ENCODE measurements around the gene JUNB. TPM values are rescaled to one million over a fixed set of nuclear protein-coding genes. Genes with fewer than 3 reads are reported as not detected.

The JUNB gene
- total and polyA plus RNA-seq, 2 of the 4 experiments (the other 2 are of a cell fraction) = 20.8 to 109 TPM

DNA sequence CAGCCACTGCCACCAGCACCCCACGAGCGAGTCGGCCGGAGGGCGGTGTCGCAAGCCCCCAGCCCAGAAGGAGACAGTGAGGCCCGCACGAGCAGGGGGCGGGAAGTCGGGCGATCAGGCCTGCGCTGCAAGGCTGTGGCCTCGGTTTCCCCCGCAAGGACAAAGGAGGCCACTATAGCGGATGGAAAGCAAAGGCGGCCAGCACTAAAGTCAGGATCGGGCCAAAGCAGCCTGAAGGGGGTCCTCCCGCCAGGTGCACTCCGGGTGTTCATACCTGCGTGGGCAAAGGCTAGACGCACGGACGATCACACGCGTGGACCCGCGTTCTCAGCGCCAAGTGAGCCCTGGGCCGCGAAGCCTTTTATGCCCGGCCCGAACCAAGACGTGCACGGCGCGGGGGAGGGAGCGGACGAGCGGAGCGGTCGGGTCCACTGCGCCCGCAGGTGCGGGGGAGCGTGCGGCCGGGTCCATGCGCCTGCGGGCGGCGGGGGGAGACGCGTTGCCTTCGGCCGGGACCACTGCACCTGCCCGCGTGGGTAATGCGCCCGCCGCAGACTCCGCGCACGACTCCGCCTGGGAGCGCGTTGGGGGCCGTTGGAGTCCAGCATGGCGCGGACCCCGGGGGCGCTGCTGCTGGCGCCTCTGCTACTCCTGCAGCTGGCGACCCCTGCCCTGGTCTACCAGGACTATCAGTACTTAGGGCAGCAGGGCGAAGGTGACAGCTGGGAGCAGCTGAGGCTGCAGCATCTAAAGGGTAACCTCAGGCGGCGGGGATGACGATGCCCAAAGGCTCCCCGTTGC is 10.4 kb downstream of the JUNB start, which contains the start of the genes PRDX2 and THSD8:
TSS of gene PRDX2 (minus strand) at position 335 of the 801 bp plus-strand sequence. CDS start 539 bp downstream, outside the sequence.
TSS of gene THSD8 (plus strand) at position 604 of the 801 bp plus-strand sequence. CDS start at position 607, 3 bp downstream.
- POLR2A ChIA-PET (ENCODE audit: unreplicated experiment) = interaction anchor here (0.8 to 0.9 kb wide), 2 partner anchors 10 kb away, joined by 3 read pairs; partner anchors contain the start of gene JUNB
- ATAC-seq (ENCODE audit: low read depth) (peak; percentile 84), DNase-seq (peak; percentile 65)
- Histone ChIP-seq H4K20me1 (ENCODE audit: insufficient read depth, low read length) (no peaks in the 10 kb centered on the region), H2AK5ac (ENCODE audit: low read depth, low read length) (peak within 1 kb of the TSS; percentile 76), H3K4ac (ENCODE audit: low read depth, low read length) (peak within 1 kb of the TSS; percentile 57), H3K27me3 (ENCODE audit: control insufficient read depth, insufficient read depth, low read length) (no peaks in the 10 kb centered on the region), H3K9ac (ENCODE audit: low read depth, low read length) (peak within 1 kb of the TSS; percentile 95), H4K5ac (ENCODE audit: low read depth, low read length) (peak within 1 kb of the TSS; percentile 50; the same call in 1 of the 2 replicates), H4K91ac (ENCODE audit: insufficient read depth, low read depth, low read length) (peak within 1 kb of the TSS; percentile 35; the same call in 1 of the 2 replicates), H2BK15ac (ENCODE audit: low read depth, low read length) (no peak within 1 kb of the TSS), H2AFZ (replicated peaks; ENCODE audit: low read length, poor library complexity) (peak within 1 kb of the TSS; percentile 98), H3K14ac (replicated peaks; ENCODE audit: low read depth, low read length) (peak within 1 kb of the TSS; percentile 92), H3K27ac (ENCODE audit: insufficient read depth, low read length) (peak within 1 kb of the TSS; percentile 78), H3K18ac (ENCODE audit: low read depth, low read length) (peak within 1 kb of the TSS; percentile 45), H3K4me1 (ENCODE audit: control insufficient read depth, insufficient read depth, low read length) (peaks cover 6% of the 10 kb centered on the region), H3K9me1 (ENCODE audit: insufficient read depth, low read length) (peaks cover 5% of the 10 kb centered on the region; the same call in 1 of the 2 replicates), H4K8ac (ENCODE audit: low read depth in 2 of 2, low read length in 2 of 2) (peak within 1 kb of the TSS; percentile 82 to 92), H3K9me3 (ENCODE audit: control insufficient read depth, insufficient read depth, low read length) (no peaks in the 10 kb centered on the region), H2BK20ac (ENCODE audit: low read depth, low read length) (no peak within 1 kb of the TSS), H3K4me3 (ENCODE audit: insufficient read depth, low read depth, low read length) (peak within 1 kb of the TSS; percentile 90), H2BK120ac (ENCODE audit: low read depth, low read length) (no peak within 1 kb of the TSS), H2BK5ac (ENCODE audit: low read depth, low read length, poor library complexity, severe bottlenecking) (peak within 1 kb of the TSS; percentile 44), H2AK9ac (replicated peaks; ENCODE audit: low read depth, low read length, poor library complexity) (peak within 1 kb of the TSS; percentile 88), H3K4me2 (ENCODE audit: low read depth, low read length) (peak within 1 kb of the TSS; percentile 92), H3K36me3 (ENCODE audit: control insufficient read depth, insufficient read depth, low read length) (peaks cover 9% of the 10 kb centered on the region), H3K23ac (ENCODE audit: low read depth, low read length) (peak within 1 kb of the TSS; percentile 94), H3K56ac (ENCODE audit: extremely low read depth, insufficient read depth, low read length) (no peak within 1 kb of the TSS; the same call in 1 of the 2 replicates), H3K79me1 (ENCODE audit: low read depth in 1 of 2, low read length in 2 of 2) (peaks cover 4 to 24% of the 10 kb centered on the region in 2 experiments; a peak in 3 of 4 replicates)
- intact Hi-C loops (cut with micrococcal nuclease) = no loop called here
- WGBS, 2 experiments (ENCODE audit: extremely low coverage in 2 of 2, insufficient read length in 1 of 2) = 0% methylated on average over 49 of the region's 78 CpGs; no CpG with 5 or more reads in 1 of the 2 experiments
- dilution Hi-C loops (cut with HindIII; ENCODE audit: low sequenced_read_pairs, unreplicated experiment) = no loop called here
- TF ChIP-seq RAD21 (IDR thresholded peaks at IDR 0.05; ENCODE audit: low read length) (no peak), RCOR1 (IDR thresholded peaks at IDR 0.05; ENCODE audit: insufficient replicate concordance, low read length) (no peak), POLR2A (IDR thresholded peaks at IDR 0.05; ENCODE audit: low read depth, low read length) (peak; percentile 92), FOS (IDR thresholded peaks at IDR 0.05; ENCODE audit: low read depth, low read length) (no peak), RFX5 (IDR thresholded peaks at IDR 0.05; ENCODE audit: low read depth, low read length) (no peak), SMC3 (IDR thresholded peaks at IDR 0.05; ENCODE audit: low read depth, low read length) (no peak), CHD1 (IDR thresholded peaks at IDR 0.05; ENCODE audit: low read depth, low read length) (peak; percentile 98; the same call in 1 of the 2 replicates), NFE2L2 (IDR thresholded peaks at IDR 0.05; ENCODE audit: low read depth, low read length) (no peak), MAZ (IDR thresholded peaks at IDR 0.05; ENCODE audit: borderline replicate concordance, low read depth, low read length) (peak; percentile 69; the same call in 1 of the 2 replicates), BHLHE40 (IDR thresholded peaks at IDR 0.05; ENCODE audit: low read depth, low read length) (peak; percentile 97)
- TF ChIP-seq, protein P1, sequence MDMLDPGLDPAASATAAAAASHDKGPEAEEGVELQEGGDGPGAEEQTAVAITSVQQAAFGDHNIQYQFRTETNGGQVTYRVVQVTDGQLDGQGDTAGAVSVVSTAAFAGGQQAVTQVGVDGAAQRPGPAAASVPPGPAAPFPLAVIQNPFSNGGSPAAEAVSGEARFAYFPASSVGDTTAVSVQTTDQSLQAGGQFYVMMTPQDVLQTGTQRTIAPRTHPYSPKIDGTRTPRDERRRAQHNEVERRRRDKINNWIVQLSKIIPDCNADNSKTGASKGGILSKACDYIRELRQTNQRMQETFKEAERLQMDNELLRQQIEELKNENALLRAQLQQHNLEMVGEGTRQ (IDR thresholded peaks at IDR 0.05; ENCODE audit: low read depth, low read length) = no peak
- no TSS peak for BruUV-seq (replicated peaks)
- CTCF ChIA-PET = interaction anchor here (0.7 to 1.1 kb wide), 2 partner anchors 34 to 45 kb away, joined by 3 to 5 read pairs; no protein-coding TSS in a partner anchor
- in situ Hi-C loops (cut with MboI; ENCODE audit: low sequenced_read_pairs) = loop anchor here (5.0 kb wide), 1 partner anchor 34 kb away; no protein-coding TSS in a partner anchor

All from IMR-90 (cell line).